ENCODE data around the gene OR10AD1. TPM values are rescaled to one million over a fixed set of nuclear protein-coding genes. Genes with fewer than 3 reads are reported as not detected.
A peak's percentile ranks its signal among the peaks of the same experiment; 100 is the strongest.

The OR10AD1 gene
- polyA plus RNA-seq, 1 donor (not counting 4 experiments of a cell fraction or from before 2014, with no cell fraction given), result not detected

DNA sequence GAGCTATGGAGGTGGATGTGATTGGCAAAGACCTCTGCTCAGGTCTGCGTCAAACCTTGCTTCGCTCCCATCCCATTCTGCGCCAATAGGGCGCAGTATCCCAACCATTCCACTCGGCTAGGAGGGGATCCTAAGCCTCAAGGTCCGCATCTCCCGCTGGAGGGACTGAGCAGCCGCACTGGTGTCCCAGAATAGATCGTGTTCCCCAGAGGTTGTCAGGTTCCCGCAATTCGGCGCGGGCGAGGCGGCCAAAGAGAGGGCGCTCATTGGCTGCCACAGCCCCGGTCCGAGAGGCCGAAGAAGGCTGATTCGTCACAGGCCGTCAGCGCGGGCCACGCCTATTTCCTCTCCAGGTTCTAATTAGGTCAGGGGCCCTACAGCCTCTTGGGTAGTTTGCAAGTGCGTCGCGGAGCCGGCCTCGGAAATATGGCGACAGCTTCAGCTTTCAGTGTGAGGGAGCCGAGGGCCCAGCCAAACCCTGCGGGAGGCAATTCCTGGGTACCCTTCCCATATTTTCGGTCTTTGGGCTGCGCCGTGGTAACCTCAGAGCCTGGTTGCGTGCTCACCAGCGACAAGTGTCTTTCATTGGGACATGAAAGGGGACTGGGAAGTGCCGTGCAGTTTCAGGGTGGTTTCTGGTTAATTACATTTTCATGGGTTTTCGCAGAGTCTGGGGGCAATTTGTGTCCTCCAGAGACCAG is 5.0 kb downstream of the OR10AD1 start:
- Histone ChIP-seq H4K20me1 (ENCODE audit: control insufficient read depth, extremely low read depth, insufficient read depth, low read length) (no peaks in the 10 kb centered on the region), H2AFZ (ENCODE audit: control insufficient read depth, low read length) (peak overlapping the region; percentile 99), H3K36me3 (ENCODE audit: control insufficient read depth in 2 of 2, extremely low read depth in 1 of 2, insufficient read depth in 2 of 2, low read length in 2 of 2) (no peaks in the 10 kb centered on the region), H3K79me2 (ENCODE audit: control insufficient read depth, insufficient read depth, low read length) (no peaks in the 10 kb centered on the region), H3K4me3 (ENCODE audit: control insufficient read depth in 2 of 3, extremely low read depth in 1 of 3, insufficient read depth in 2 of 3, low read depth in 1 of 3, low read length in 3 of 3) (peak overlapping the region; percentile 75 to 96 (median 84)), H3K4me1 (ENCODE audit: control insufficient read depth, extremely low read depth, insufficient read depth, low read length) (no peaks in the 10 kb centered on the region), H3K27ac (ENCODE audit: control insufficient read depth, insufficient read depth, low read length) (peak overlapping the region; percentile 84), H3K9me1 (ENCODE audit: control insufficient read depth, extremely low read depth, insufficient read depth, low read length) (no peaks in the 10 kb centered on the region), H3K4me2 (ENCODE audit: control insufficient read depth, extremely low read depth, insufficient read depth, low read depth, low read length) (peak overlapping the region; percentile 69), H3K9ac (ENCODE audit: control insufficient read depth, extremely low read depth, insufficient read depth, low read length) (peak overlapping the region; percentile 90), H3K27me3 (ENCODE audit: control insufficient read depth, extremely low read depth, insufficient read depth, low read length) (no peaks in the 10 kb centered on the region), H3K9me3 (ENCODE audit: control insufficient read depth, low read depth, low read length) (no peaks in the 10 kb centered on the region)
- peak; percentile 26 for FAIRE-seq
- dilution Hi-C loops (cut with MboI; ENCODE audit: extremely low pct_ligation_motif_present, low sequenced_read_pairs), result no loop called here
- DNase-seq (ENCODE audit: low read depth, low spot score), result peak; percentile 62
- TF ChIP-seq EZH2 (IDR thresholded peaks at IDR 0.05; ENCODE audit: low read length), result no peak
- TF ChIP-seq, protein P1, sequence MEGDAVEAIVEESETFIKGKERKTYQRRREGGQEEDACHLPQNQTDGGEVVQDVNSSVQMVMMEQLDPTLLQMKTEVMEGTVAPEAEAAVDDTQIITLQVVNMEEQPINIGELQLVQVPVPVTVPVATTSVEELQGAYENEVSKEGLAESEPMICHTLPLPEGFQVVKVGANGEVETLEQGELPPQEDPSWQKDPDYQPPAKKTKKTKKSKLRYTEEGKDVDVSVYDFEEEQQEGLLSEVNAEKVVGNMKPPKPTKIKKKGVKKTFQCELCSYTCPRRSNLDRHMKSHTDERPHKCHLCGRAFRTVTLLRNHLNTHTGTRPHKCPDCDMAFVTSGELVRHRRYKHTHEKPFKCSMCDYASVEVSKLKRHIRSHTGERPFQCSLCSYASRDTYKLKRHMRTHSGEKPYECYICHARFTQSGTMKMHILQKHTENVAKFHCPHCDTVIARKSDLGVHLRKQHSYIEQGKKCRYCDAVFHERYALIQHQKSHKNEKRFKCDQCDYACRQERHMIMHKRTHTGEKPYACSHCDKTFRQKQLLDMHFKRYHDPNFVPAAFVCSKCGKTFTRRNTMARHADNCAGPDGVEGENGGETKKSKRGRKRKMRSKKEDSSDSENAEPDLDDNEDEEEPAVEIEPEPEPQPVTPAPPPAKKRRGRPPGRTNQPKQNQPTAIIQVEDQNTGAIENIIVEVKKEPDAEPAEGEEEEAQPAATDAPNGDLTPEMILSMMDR (optimal IDR thresholded peaks at IDR 0.05 in 1 of 3, IDR thresholded peaks at IDR 0.05 in 1 of 3, conservative IDR thresholded peaks at IDR 0.05 in 1 of 3; ENCODE audit: extremely low read depth in 1 of 3, insufficient read depth in 2 of 3, low read length in 3 of 3), result peak in 1 of 3 experiments; percentile 23

DNA sequence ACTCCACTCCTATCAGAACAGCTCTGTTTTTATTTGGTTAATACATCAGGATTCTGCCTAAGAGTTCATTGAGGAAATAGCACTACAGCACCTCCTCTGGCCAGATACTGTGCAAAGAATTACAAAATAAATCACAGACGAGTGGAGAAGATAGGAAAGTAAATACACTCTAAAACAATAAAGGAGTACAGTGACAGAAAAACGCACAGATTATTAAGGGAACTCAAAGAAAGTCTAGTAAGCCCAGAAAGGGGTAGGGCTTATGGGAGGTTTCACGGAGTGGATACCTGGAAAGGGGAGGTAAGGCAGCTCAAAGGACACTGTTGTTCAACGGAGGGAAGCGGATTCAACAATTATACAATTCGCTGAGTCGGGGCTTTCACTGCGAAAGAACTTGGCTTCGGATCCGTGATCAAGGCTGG is 5.5 kb downstream of the OR10AD1 start:
- no peaks in the 10 kb centered on the region for H3K9me1 ChIP-seq (ENCODE audit: control insufficient read depth, extremely low read depth, insufficient read depth, low read length)
- H3K9ac ChIP-seq (ENCODE audit: control insufficient read depth, extremely low read depth, insufficient read depth, low read length), result peak overlapping the region; percentile 90
- peak overlapping the region; percentile 75 to 96 (median 84) for H3K4me3 ChIP-seq (ENCODE audit: control insufficient read depth in 2 of 3, extremely low read depth in 1 of 3, insufficient read depth in 2 of 3, low read depth in 1 of 3, low read length in 3 of 3)
- no peak for DNase-seq (ENCODE audit: low read depth, low spot score)
- H3K4me1 ChIP-seq (ENCODE audit: control insufficient read depth, extremely low read depth, insufficient read depth, low read length), result no peaks in the 10 kb centered on the region
- dilution Hi-C loops (cut with MboI; ENCODE audit: extremely low pct_ligation_motif_present, low sequenced_read_pairs), result no loop called here
- no peaks in the 10 kb centered on the region for H3K9me3 ChIP-seq (ENCODE audit: control insufficient read depth, low read depth, low read length)
- no peaks in the 10 kb centered on the region for H3K27me3 ChIP-seq (ENCODE audit: control insufficient read depth, extremely low read depth, insufficient read depth, low read length)
- FAIRE-seq, result no peak
- no peak for TF ChIP-seq EZH2 (IDR thresholded peaks at IDR 0.05; ENCODE audit: low read length)
- TF ChIP-seq, protein P1 (optimal IDR thresholded peaks at IDR 0.05 in 1 of 3, IDR thresholded peaks at IDR 0.05 in 1 of 3, conservative IDR thresholded peaks at IDR 0.05 in 1 of 3; ENCODE audit: extremely low read depth in 1 of 3, insufficient read depth in 2 of 3, low read length in 3 of 3), result peak in 1 of 3 experiments; percentile 53
- peak overlapping the region; percentile 26 for H3K27ac ChIP-seq (ENCODE audit: control insufficient read depth, insufficient read depth, low read length)
- H3K4me2 ChIP-seq (ENCODE audit: control insufficient read depth, extremely low read depth, insufficient read depth, low read depth, low read length), result peak overlapping the region; percentile 69
- H4K20me1 ChIP-seq (ENCODE audit: control insufficient read depth, extremely low read depth, insufficient read depth, low read length), result no peaks in the 10 kb centered on the region
- peak overlapping the region; percentile 99 for H2AFZ ChIP-seq (ENCODE audit: control insufficient read depth, low read length)
- H3K36me3 ChIP-seq (ENCODE audit: control insufficient read depth in 2 of 2, extremely low read depth in 1 of 2, insufficient read depth in 2 of 2, low read length in 2 of 2), result no peaks in the 10 kb centered on the region
- H3K79me2 ChIP-seq (ENCODE audit: control insufficient read depth, insufficient read depth, low read length), result no peaks in the 10 kb centered on the region

All from keratinocyte (primary cell).